GM23338 (cell line): ENCODE results near the gene ZNF664. TPM values are rescaled to one million over a fixed set of nuclear protein-coding genes. Genes with fewer than 3 reads are reported as not detected.
A peak's percentile ranks its signal among the peaks of the same experiment; 100 is the strongest.

Source experiments
- ATAC-seq: fragments of 200-7000 bp; cut with Tn5 transposase; 3 replicates; pipeline ENCODE4 v1.9.1; 2020
- DNase-seq: peaks from one replicate; pipeline ENCODE4 v3.0.0-alpha.2; 2015; ENCODE audit warnings: low spot score
- H2AFZ ChIP-seq: fragments of 200-600 bp; sonication (generic); 2 replicates; pipeline ENCODE4 v1.8.0; 2016; ENCODE audit warnings: antibody characterized with exemption, mild to moderate bottlenecking, moderate library complexity
- H3F3A ChIP-seq: fragments of 200-600 bp; sonication (generic); replicated peaks from 2 replicates; pipeline ENCODE4 v1.8.0; 2017; ENCODE audit warnings: antibody characterized with exemption, mixed run types, low read depth
- H3K27ac ChIP-seq: fragments of 200-600 bp; sonication (generic); 2 replicates; pipeline ENCODE4 v1.6.1; 2016; ENCODE audit warnings: low read depth
- H3K27me3 ChIP-seq: fragments of 200-600 bp; sonication (generic); 2 replicates; pipeline ENCODE4 v1.8.0; 2016; ENCODE audit warnings: mild to moderate bottlenecking, mixed run types, moderate library complexity; ENCODE audit not compliant: insufficient read depth
- H3K36me3 ChIP-seq: fragments of 200-600 bp; sonication (generic); 2 replicates; pipeline ENCODE4 v1.8.0; 2016; ENCODE audit warnings: mild to moderate bottlenecking; ENCODE audit not compliant: insufficient read depth
- H3K4me1 ChIP-seq: fragments of 200-600 bp; sonication (generic); 2 replicates; pipeline ENCODE4 v1.8.0; 2016; ENCODE audit warnings: mild to moderate bottlenecking, moderate library complexity; ENCODE audit not compliant: insufficient read depth
- H3K4me2 ChIP-seq: fragments of 200-600 bp; sonication (generic); 2 replicates; pipeline ENCODE4 v1.7.1; 2017; ENCODE audit warnings: mixed run types
- H3K4me3 ChIP-seq: fragments of 200-600 bp; sonication (generic); 2 replicates; pipeline ENCODE4 v1.6.1; 2016; ENCODE audit warnings: mixed run types
- H3K79me2 ChIP-seq: fragments of 200-600 bp; sonication (generic); replicated peaks from 2 replicates; pipeline ENCODE4 v1.8.0; 2017; ENCODE audit warnings: mild to moderate bottlenecking; ENCODE audit not compliant: insufficient read depth
- H3K9me2 ChIP-seq: fragments of 200-600 bp; sonication (generic); 2 replicates; pipeline ENCODE4 v1.8.0; 2017; ENCODE audit not compliant: insufficient read depth
- H4K20me1 ChIP-seq: fragments of 200-600 bp; sonication (generic); replicated peaks from 2 replicates; pipeline ENCODE4 v1.8.0; 2017; ENCODE audit warnings: mild to moderate bottlenecking; ENCODE audit not compliant: insufficient read depth
- H3K27ac Mint-ChIP-seq: 2 replicates; pipeline ENCODE4 v1.8.0; 2020; ENCODE audit warnings: inconsistent platforms, mild to moderate bottlenecking, moderate library complexity, mixed read lengths
- H3K27me3 Mint-ChIP-seq: 3 replicates; pipeline ENCODE4 v1.8.0; 2022; ENCODE audit warnings: low read depth, mild to moderate bottlenecking, moderate library complexity, mixed read lengths, inconsistent platforms; ENCODE audit not compliant: insufficient read depth, poor library complexity
- H3K36me3 Mint-ChIP-seq: 3 replicates; pipeline ENCODE4 v1.8.0; 2021; ENCODE audit warnings: low read depth, mild to moderate bottlenecking, inconsistent platforms, moderate library complexity, mixed read lengths
- H3K4me1 Mint-ChIP-seq: 3 replicates; pipeline ENCODE4 v1.8.0; 2020; ENCODE audit warnings: mild to moderate bottlenecking, inconsistent platforms, mixed read lengths
- H3K4me3 Mint-ChIP-seq: 3 replicates; pipeline ENCODE4 v1.8.0; 2021; ENCODE audit warnings: moderate library complexity, mild to moderate bottlenecking, inconsistent platforms, mixed read lengths
- H3K9me3 Mint-ChIP-seq: 3 replicates; pipeline ENCODE4 v1.8.0; 2020; ENCODE audit warnings: moderate library complexity, mild to moderate bottlenecking, inconsistent platforms, mixed read lengths
- CREB1 ChIP-seq: fragments of 250-450 bp; sonication (Bioruptor Pico); IDR thresholded peaks from 2 replicates; pipeline ENCODE4 v1.5.0; 2020; ENCODE audit warnings: low read depth, mild to moderate bottlenecking, moderate library complexity
- CTCF ChIP-seq, 2 experiments: fragments of 200-600 bp in 1 of 2; sonication (generic) in 1 of 2; conservative IDR thresholded peaks; 2 replicates each; pipeline versions ENCODE4 v1.5.1 to v1.6.1; 2016 to 2017; ENCODE audit warnings: antibody characterized with exemption in 2 of 2, low read depth in 2 of 2, mild to moderate bottlenecking in 2 of 2, moderate library complexity in 1 of 2
- ETS1 ChIP-seq: IDR thresholded peaks from 2 replicates; pipeline ENCODE4 v1.6.1; 2016; ENCODE audit warnings: antibody characterized with exemption
- EZH2 ChIP-seq: fragments of 200-600 bp; sonication (generic); IDR thresholded peaks from one replicate; pipeline ENCODE4 v1.8.0; 2017; ENCODE audit warnings: antibody characterized with exemption, mild to moderate bottlenecking, low read depth; ENCODE audit not compliant: unreplicated experiment
- EZH2phosphoT487 ChIP-seq: fragments of 200-600 bp; sonication (generic); IDR thresholded peaks from one replicate; pipeline ENCODE4 v1.8.1; 2018; ENCODE audit warnings: antibody characterized with exemption; ENCODE audit not compliant: unreplicated experiment
- JUNB ChIP-seq: IDR thresholded peaks from one replicate; pipeline ENCODE4 v1.6.1; 2016; ENCODE audit warnings: antibody characterized with exemption; ENCODE audit not compliant: unreplicated experiment
- NANOG ChIP-seq: IDR thresholded peaks from 2 replicates; pipeline ENCODE4 v1.6.1; 2016; ENCODE audit warnings: antibody characterized with exemption, borderline replicate concordance
- POLR2AphosphoS5 ChIP-seq: IDR thresholded peaks from 2 replicates; pipeline ENCODE4 v1.6.1; 2016; ENCODE audit warnings: antibody characterized with exemption, low read depth
- REST ChIP-seq: IDR thresholded peaks from one replicate; pipeline ENCODE4 v1.6.1; 2018; ENCODE audit warnings: antibody characterized with exemption; ENCODE audit not compliant: unreplicated experiment
- STAT1 ChIP-seq: IDR thresholded peaks from one replicate; pipeline ENCODE4 v1.6.1; 2016; ENCODE audit warnings: antibody characterized with exemption; ENCODE audit not compliant: unreplicated experiment
- ZNF114 ChIP-seq: fragments of 250-450 bp; sonication (Bioruptor Pico); IDR thresholded peaks from 2 replicates; pipeline ENCODE4 v1.5.0; 2020; ENCODE audit warnings: mild to moderate bottlenecking, moderate library complexity
- ZNF331 ChIP-seq: fragments of 250-450 bp; sonication (Bioruptor Pico); IDR thresholded peaks from 2 replicates; pipeline ENCODE4 v1.5.0; 2020; ENCODE audit warnings: low read depth, mild to moderate bottlenecking, moderate library complexity
- ZNF462 ChIP-seq: fragments of 250-450 bp; sonication (Bioruptor Pico); IDR thresholded peaks from 2 replicates; pipeline ENCODE4 v1.5.0; 2020; ENCODE audit warnings: mild to moderate bottlenecking, moderate library complexity
- polyA plus RNA-seq: library from polyadenylated mRNA; unstranded; fragments of >200 nt; fragmentation: Nextera tagmentation; extraction: Ambion mirVana; gene quantifications from 2 replicates; pipeline ENCODE4 v1.2.1, GENCODE V29; 2016
- total RNA-seq: library from RNA; depleted of rRNA; stranded (reverse); fragments of >200 nt; shearing (Covaris generic); gene quantifications from 2 replicates; pipeline ENCODE4 v1.2.3, GENCODE V29; 2014

The ZNF664 gene
- total and polyA plus RNA-seq, 2 experiments from 2014 or later: 8.1 to 35.2 TPM

- Histone ChIP-seq H3K9me2 (no peaks in the 10 kb centered on the region), H4K20me1 (peaks cover 8% of the 10 kb centered on the region; the same call in 1 of the 2 replicates), H3K4me1 (no peaks in the 10 kb centered on the region; the same call in 1 of the 2 replicates), H3K27me3 (no peaks in the 10 kb centered on the region), H2AFZ (no peak overlapping the region), H3K4me2 (no peak overlapping the region), H3K4me3 (no peak overlapping the region), H3K27ac (no peak overlapping the region), H3K36me3 (no peaks in the 10 kb centered on the region; the same call in 1 of the 2 replicates), H3K79me2 (no peaks in the 10 kb centered on the region), H3F3A (no peaks in the 10 kb centered on the region)
- Mint-ChIP-seq H3K27ac (no peak overlapping the region), H3K27me3 (peaks cover 3% of the 10 kb centered on the region), H3K9me3 (no peaks in the 10 kb centered on the region), H3K36me3 (peaks cover 14% of the 10 kb centered on the region; the same call in 2 of the 3 replicates), H3K4me1 (peaks cover 20% of the 10 kb centered on the region), H3K4me3 (no peak overlapping the region)
- ATAC-seq (peak; percentile 34; the same call in 1 of the 3 replicates), DNase-seq (no peak)
- TF ChIP-seq NANOG: no peak
- TF ChIP-seq POLR2AphosphoS5: no peak
- TF ChIP-seq ZNF331 (CRISPR knock-in tag): no peak
- TF ChIP-seq JUNB: no peak
- no peak for TF ChIP-seq EZH2phosphoT487
- no peak for TF ChIP-seq ZNF462 (CRISPR knock-in tag)
- TF ChIP-seq ZNF114 (CRISPR knock-in tag): no peak
- TF ChIP-seq CREB1 (CRISPR knock-in tag): no peak
- TF ChIP-seq EZH2: no peak
- TF ChIP-seq REST: no peak
- TF ChIP-seq STAT1: no peak
- no peak for TF ChIP-seq ETS1
- TF ChIP-seq CTCF (conservative IDR thresholded peaks at IDR 0.05; ENCODE audit: low read depth in 2 of 2): no peak
Observed at GRCh38 chr12:124006846-124007713, 34.1 kb downstream of the ZNF664 start.
